Chondrocyte (in vitro differentiated cells): ENCODE results near the gene TXNDC2. TPM values are rescaled to one million over a fixed set of nuclear protein-coding genes. Genes with fewer than 3 reads are reported as not detected.
A peak's percentile ranks its signal among the peaks of the same experiment; 100 is the strongest.

Experiments used
- DNase-seq: peaks from one replicate; pipeline ENCODE4 v3.0.0; 2021; ENCODE audit warnings: mixed read lengths, low spot score
- H3K27ac Mint-ChIP-seq: one replicate; pipeline ENCODE4 v1.8.0; 2021; ENCODE audit warnings: mild to moderate bottlenecking, moderate library complexity, mixed read lengths; ENCODE audit not compliant: unreplicated experiment
- H3K27me3 Mint-ChIP-seq: 2 replicates; pipeline ENCODE4 v1.8.0; 2021; ENCODE audit warnings: low read depth, mixed read lengths
- H3K36me3 Mint-ChIP-seq: 2 replicates; pipeline ENCODE4 v1.8.0; 2021; ENCODE audit warnings: low read depth, mixed read lengths
- H3K4me1 Mint-ChIP-seq: 2 replicates; pipeline ENCODE4 v1.8.0; 2021; ENCODE audit warnings: low read depth, mild to moderate bottlenecking, mixed read lengths
- H3K4me3 Mint-ChIP-seq: one replicate; pipeline ENCODE4 v1.8.0; 2021; ENCODE audit warnings: mild to moderate bottlenecking, moderate library complexity, mixed read lengths; ENCODE audit not compliant: unreplicated experiment
- H3K9me3 Mint-ChIP-seq: 2 replicates; pipeline ENCODE4 v1.8.0; 2021; ENCODE audit warnings: low read depth, mixed read lengths
- CTCF ChIP-seq: fragments of 200-600 bp; sonication (generic); IDR thresholded peaks from 2 replicates; pipeline ENCODE4 v1.5.0; 2021; ENCODE audit warnings: antibody characterized with exemption, mild to moderate bottlenecking, moderate library complexity
- total RNA-seq: library from RNA; stranded (reverse); gene quantifications from 3 replicates; pipeline ENCODE4 v1.2.1, GENCODE V29; 2021

The TXNDC2 gene
- total RNA-seq, 1 donor from 2014 or later: 0.17 TPM

- Mint-ChIP-seq H3K36me3 (no peaks in the 10 kb centered on the region), H3K4me1 (peaks cover 26% of the 10 kb centered on the region), H3K27me3 (peaks cover 2% of the 10 kb centered on the region), H3K9me3 (no peaks in the 10 kb centered on the region), H3K27ac (peak within 1 kb of the TSS; percentile 95), H3K4me3 (peak within 1 kb of the TSS; percentile 86)
- DNase-seq: peak; percentile 99
- no peak for TF ChIP-seq CTCF
Measured at GRCh38 chr18:9913526-9914333, 28.0 kb downstream of the TXNDC2 start, which contains the start of gene VAPA. VAPA (plus strand) TSS chr18:9914016; CDS start chr18:9914257, 241 bp downstream.

- DNase-seq: no peak
- Mint-ChIP-seq H3K27ac (peak overlapping the region; percentile 82), H3K4me1 (peaks cover 26% of the 10 kb centered on the region), H3K36me3 (no peaks in the 10 kb centered on the region), H3K9me3 (no peaks in the 10 kb centered on the region), H3K27me3 (peaks cover 1% of the 10 kb centered on the region), H3K4me3 (peak overlapping the region; percentile 86)
- TF ChIP-seq CTCF: no peak
Measured at GRCh38 chr18:9914334-9914583, 28.5 kb downstream of the TXNDC2 start.

- Mint-ChIP-seq H3K27me3 (no peaks in the 10 kb centered on the region), H3K4me1 (peaks cover 26% of the 10 kb centered on the region), H3K4me3 (peak overlapping the region; percentile 83), H3K27ac (peak overlapping the region; percentile 95), H3K9me3 (no peaks in the 10 kb centered on the region), H3K36me3 (no peaks in the 10 kb centered on the region)
- TF ChIP-seq CTCF: no peak
- peak; percentile 91 for DNase-seq
Measured at GRCh38 chr18:9914584-9915290, 29.0 kb downstream of the TXNDC2 start.

- TF ChIP-seq CTCF: no peak
- H3K9me3 Mint-ChIP-seq: no peaks in the 10 kb centered on the region
- DNase-seq: no peak
Measured at GRCh38 chr18:9915291-9916076, 29.7 kb downstream of the TXNDC2 start.

GRCh38 chr18:9916077-9916639 is 30.4 kb downstream of the TXNDC2 start:
- Mint-ChIP-seq H3K4me1 (peaks cover 26% of the 10 kb centered on the region), H3K27me3 (no peaks in the 10 kb centered on the region), H3K27ac (peak overlapping the region; percentile 95), H3K9me3 (no peaks in the 10 kb centered on the region), H3K36me3 (no peaks in the 10 kb centered on the region), H3K4me3 (peak overlapping the region; percentile 83)
- no peak for TF ChIP-seq CTCF
- DNase-seq: no peak

More at GRCh38 chr18:9915291-9916076, 29.7 kb downstream of the TXNDC2 start:
- Mint-ChIP-seq H3K36me3 (no peaks in the 10 kb centered on the region), H3K27me3 (no peaks in the 10 kb centered on the region), H3K4me1 (peaks cover 26% of the 10 kb centered on the region), H3K27ac (peak overlapping the region; percentile 95), H3K4me3 (peak overlapping the region; percentile 83)
